A673 (cell line): ENCODE results near the gene CFAP46. TPM values are rescaled to one million over a fixed set of nuclear protein-coding genes. Genes with fewer than 3 reads are reported as not detected.

Experiments used
- BruUV-seq: library from RNA; stranded (reverse); fragments of 400-500 nt; replicated peaks from 2 replicates; lab custom pipeline; 2021; lab: Mats Ljungman, UMichigan
- CTCF ChIA-PET: fragments of 300-600 bp; sonication (Branson Sonifier 250); formaldehyde crosslinking; loops from one replicate; lab custom pipeline; 2022; ENCODE audit warnings: antibody characterized with exemption; lab: Charles Lee
- POLR2A ChIA-PET: fragments of 300-600 bp; sonication (Branson Sonifier 250); formaldehyde crosslinking; loops from one replicate; lab custom pipeline; 2022; ENCODE audit warnings: antibody characterized with exemption; ENCODE audit not compliant: low non-redundant PET; lab: Charles Lee
- DNase-seq: peaks from one replicate; pipeline ENCODE4 v3.0.0-alpha.2; 2015; ENCODE audit warnings: low spot score
- H3K27ac ChIP-seq: fragments of 200-600 bp; sonication (generic); 2 replicates; pipeline ENCODE4 v1.5.1; 2016; ENCODE audit warnings: mixed run types, low read depth, mild to moderate bottlenecking, mixed read lengths, antibody characterized with exemption, low read length; ENCODE audit not compliant: poor library complexity, severe bottlenecking
- H3K27me3 ChIP-seq: fragments of 200-600 bp; sonication (generic); replicated peaks from 2 replicates; pipeline ENCODE4 v1.6.1; 2017; ENCODE audit warnings: mixed run types, low read depth, mild to moderate bottlenecking, mixed read lengths, antibody characterized with exemption, low read length; ENCODE audit not compliant: insufficient read depth, poor library complexity
- H3K36me3 ChIP-seq: fragments of 200-600 bp; sonication (generic); 2 replicates; pipeline ENCODE4 v1.6.1; 2016; ENCODE audit warnings: mixed run types, mild to moderate bottlenecking, mixed read lengths, antibody characterized with exemption, low read length; ENCODE audit not compliant: insufficient read depth, poor library complexity, severe bottlenecking
- H3K4me1 ChIP-seq: fragments of 200-600 bp; sonication (generic); 2 replicates; pipeline ENCODE4 v1.6.1; 2017; ENCODE audit warnings: mixed run types, mild to moderate bottlenecking, mixed read lengths, antibody characterized with exemption, low read length; ENCODE audit not compliant: insufficient read depth, poor library complexity, severe bottlenecking
- H3K4me3 ChIP-seq: fragments of 200-600 bp; sonication (generic); 2 replicates; pipeline ENCODE4 v1.5.1; 2016; ENCODE audit warnings: low read depth, mixed run types, mild to moderate bottlenecking, mixed read lengths, low read length; ENCODE audit not compliant: poor library complexity, severe bottlenecking
- H3K9me3 ChIP-seq: fragments of 200-600 bp; sonication (generic); 2 replicates; pipeline ENCODE4 v1.6.1; 2016; ENCODE audit warnings: mixed run types, low read depth, mild to moderate bottlenecking, mixed read lengths, antibody characterized with exemption, low read length; ENCODE audit not compliant: poor library complexity, severe bottlenecking
- EZH2 ChIP-seq: fragments of 200-600 bp; sonication (generic); IDR thresholded peaks from 2 replicates; pipeline ENCODE4 v1.6.1; 2017; ENCODE audit warnings: borderline replicate concordance, low read depth, mild to moderate bottlenecking, mixed read lengths, antibody characterized with exemption, low read length; ENCODE audit not compliant: poor library complexity, severe bottlenecking
- intact Hi-C: fragments of 100-400 bp; cut with micrococcal nuclease; formaldehyde crosslinking; loops from one replicate; pipeline ENCODE4 v1.10.0; 2022; ENCODE audit not compliant: unreplicated experiment
- total RNA-seq: library from RNA; stranded (reverse); gene quantifications from 2 replicates; pipeline ENCODE4 v1.2.3, GENCODE V29; 2021
- TF ChIP-seq, protein P1 (sequence below): fragments of 300-800, 200-600 bp; sonication (generic); conservative IDR thresholded peaks from 2 replicates; pipeline ENCODE4 v1.5.1; 2017; ENCODE audit warnings: low read depth, mild to moderate bottlenecking, antibody characterized with exemption, low read length, moderate library complexity, mixed read lengths

CFAP46 gene
- total RNA-seq, 1 experiment from 2014 or later: 1.9 TPM

GRCh38 chr10:132906106-132906505, 36.3 kb downstream of the CFAP46 start:
- H3K9me3 ChIP-seq: no peaks in the 10 kb centered on the region
- ChIA-PET POLR2A (no interaction called here), CTCF (no interaction called here)
- H3K36me3 ChIP-seq: no peaks in the 10 kb centered on the region
- DNase-seq: no peak
- intact Hi-C loops: no loop called here
- BruUV-seq: no TSS peak
- H3K4me1 ChIP-seq: no peaks in the 10 kb centered on the region
- TF ChIP-seq, protein P1, sequence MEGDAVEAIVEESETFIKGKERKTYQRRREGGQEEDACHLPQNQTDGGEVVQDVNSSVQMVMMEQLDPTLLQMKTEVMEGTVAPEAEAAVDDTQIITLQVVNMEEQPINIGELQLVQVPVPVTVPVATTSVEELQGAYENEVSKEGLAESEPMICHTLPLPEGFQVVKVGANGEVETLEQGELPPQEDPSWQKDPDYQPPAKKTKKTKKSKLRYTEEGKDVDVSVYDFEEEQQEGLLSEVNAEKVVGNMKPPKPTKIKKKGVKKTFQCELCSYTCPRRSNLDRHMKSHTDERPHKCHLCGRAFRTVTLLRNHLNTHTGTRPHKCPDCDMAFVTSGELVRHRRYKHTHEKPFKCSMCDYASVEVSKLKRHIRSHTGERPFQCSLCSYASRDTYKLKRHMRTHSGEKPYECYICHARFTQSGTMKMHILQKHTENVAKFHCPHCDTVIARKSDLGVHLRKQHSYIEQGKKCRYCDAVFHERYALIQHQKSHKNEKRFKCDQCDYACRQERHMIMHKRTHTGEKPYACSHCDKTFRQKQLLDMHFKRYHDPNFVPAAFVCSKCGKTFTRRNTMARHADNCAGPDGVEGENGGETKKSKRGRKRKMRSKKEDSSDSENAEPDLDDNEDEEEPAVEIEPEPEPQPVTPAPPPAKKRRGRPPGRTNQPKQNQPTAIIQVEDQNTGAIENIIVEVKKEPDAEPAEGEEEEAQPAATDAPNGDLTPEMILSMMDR: no peak
- no peak for TF ChIP-seq EZH2
- peaks cover 3% of the 10 kb centered on the region for H3K27me3 ChIP-seq
- H3K4me3 ChIP-seq: no peak overlapping the region
- H3K27ac ChIP-seq: no peak overlapping the region

GRCh38 chr10:132905661-132906060, 36.7 kb downstream of the CFAP46 start:
- Histone ChIP-seq H3K4me3 (no peak overlapping the region), H3K27ac (no peak overlapping the region), H3K4me1 (no peaks in the 10 kb centered on the region), H3K36me3 (no peaks in the 10 kb centered on the region), H3K27me3 (peaks cover 3% of the 10 kb centered on the region), H3K9me3 (no peaks in the 10 kb centered on the region)
- intact Hi-C loops: no loop called here
- DNase-seq: no peak
- POLR2A ChIA-PET: no interaction called here
- no TSS peak for BruUV-seq
- TF ChIP-seq, protein P1: no peak
- no peak for TF ChIP-seq EZH2
- CTCF ChIA-PET: no interaction called here

GRCh38 chr10:132904814-132905649, 37.3 kb downstream of the CFAP46 start:
- Histone ChIP-seq H3K9me3 (no peaks in the 10 kb centered on the region), H3K27ac (no peak overlapping the region), H3K36me3 (no peaks in the 10 kb centered on the region), H3K27me3 (peaks cover 3% of the 10 kb centered on the region), H3K4me3 (no peak overlapping the region), H3K4me1 (no peaks in the 10 kb centered on the region)
- intact Hi-C loops: loop anchor here (5.0 kb wide), 1 partner anchor 217 kb away; no protein-coding TSS in a partner anchor
- BruUV-seq: no TSS peak
- ChIA-PET CTCF (interaction anchor here (0.7 kb wide), 1 partner anchor 1600 kb away, joined by 4 read pairs; no protein-coding TSS in a partner anchor), POLR2A (interaction anchor here (0.6 kb wide), 1 partner anchor 249 kb away, joined by 11 read pairs; no protein-coding TSS in a partner anchor)
- no peak for TF ChIP-seq EZH2
- TF ChIP-seq, protein P1: no peak
- no peak for DNase-seq
